Upper lobe of left lung (tissue), 6 donors: ENCODE data around the gene MSI2. TPM values are rescaled to one million over a fixed set of nuclear protein-coding genes. Genes with fewer than 3 reads are reported as not detected.

Source experiments
- ATAC-seq, 2 donors: fragments of 200-7000 bp; cut with Tn5 transposase; one replicate each; pipeline ENCODE4 v1.9.1; 2022; ENCODE audit warnings: mild to moderate bottlenecking in 2 of 2, moderate library complexity in 2 of 2; ENCODE audit not compliant: low FRiP score in 2 of 2
- DNase-seq, 2 donors: peaks; one replicate each; pipeline ENCODE4 v3.0.0-alpha.2; 2019 to 2020
- H3K27ac ChIP-seq, 4 donors: fragments of 200-600 bp; sonication (generic); one replicate each; pipeline ENCODE4 v1.5.1; 2016 to 2019
- H3K27me3 ChIP-seq, 4 donors: fragments of 200-600 bp; sonication (generic); one replicate each; pipeline ENCODE4 v1.5.1; 2017 to 2019
- H3K36me3 ChIP-seq, 4 donors: fragments of 200-600 bp; sonication (generic); one replicate each; pipeline ENCODE4 v1.5.1; 2016 to 2019
- H3K4me1 ChIP-seq, 4 donors: fragments of 200-600 bp; sonication (generic); one replicate each; pipeline ENCODE4 v1.5.1; 2018 to 2019
- H3K4me3 ChIP-seq, 4 donors: fragments of 200-600 bp; sonication (generic); one replicate each; pipeline ENCODE4 v1.5.1; 2017 to 2019; ENCODE audit warnings: mild to moderate bottlenecking in 2 of 4, moderate library complexity in 1 of 4
- H3K9me3 ChIP-seq, 4 donors: fragments of 200-600 bp; sonication (generic); one replicate each; pipeline ENCODE4 v1.5.1; 2018 to 2019
- EP300 ChIP-seq, 4 donors: sonication (generic); formaldehyde crosslinking; IDR thresholded peaks; one replicate each; pipeline ENCODE4 v1.5.1; 2017; ENCODE audit warnings: antibody characterized with exemption in 4 of 4, control low read depth in 2 of 4
- POLR2A ChIP-seq, 4 donors: fragments of 450-650 bp; IDR thresholded peaks; one replicate each; pipeline ENCODE4 v1.5.1; 2016 to 2017; ENCODE audit warnings: antibody characterized with exemption in 4 of 4, mild to moderate bottlenecking in 2 of 4
- POLR2AphosphoS5 ChIP-seq, 2 donors: sonication (generic); formaldehyde crosslinking; IDR thresholded peaks; one replicate each; pipeline ENCODE4 v1.5.1; 2017; ENCODE audit warnings: antibody characterized with exemption in 2 of 2
- WGBS, 2 donors: methylation state at CpG; one replicate each; pipeline ENCODE4 v1.1.5; 2017 to 2018; 5-methylcytosine and 5-hydroxymethylcytosine counted together
- total RNA-seq, 6 donors: library from RNA; depleted of rRNA in 4 of 6; stranded (reverse); fragments of >200 nt in 4 of 6; gene quantifications; one replicate each; pipeline versions ENCODE4 v1.1.0 to v1.2.1, GENCODE V29; 2016 to 2021
- TF ChIP-seq, protein P1 (sequence below), 6 experiments: fragments of 450-650 bp in 4 of 6; fragments of 200-600 bp in 2 of 6; sonication (generic) in 2 of 6; IDR thresholded peaks; one replicate each; pipeline ENCODE4 v1.5.1; 2016 to 2019; ENCODE audit warnings: antibody characterized with exemption in 6 of 6
- donor health status: DM: no; HTN: no; CAD: no; lungs with moderate emphysema.
- donor health status: DM: no; HTN: yes; CAD: no; lungs with severe emphysema.

The MSI2 gene
- total RNA-seq, 6 donors from 2014 or later: 20.1 to 44.0 (median 32.2) TPM

DNA sequence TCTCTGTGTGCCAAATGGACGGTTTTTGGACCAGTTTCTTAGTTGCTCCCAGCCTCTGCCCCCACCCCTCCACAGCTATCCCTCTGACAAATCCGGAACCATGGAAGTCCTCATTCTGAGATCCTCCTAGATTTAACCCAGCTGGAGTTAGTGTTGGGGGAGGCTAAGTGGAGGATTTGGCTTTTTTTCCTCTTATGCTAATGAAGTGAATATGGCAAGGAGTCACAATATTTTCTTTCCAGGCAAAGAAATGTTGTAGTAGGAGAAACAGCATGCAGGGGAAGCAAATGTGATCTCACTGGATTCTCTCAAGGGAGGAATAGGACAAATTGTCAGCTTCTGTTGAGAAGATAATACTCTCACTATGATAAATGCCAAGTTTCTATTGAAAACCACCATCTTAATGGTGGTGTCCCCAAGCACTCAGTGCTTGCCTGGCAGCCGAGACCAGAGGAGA lies 159.5 kb downstream of the MSI2 start:
- H3K27ac ChIP-seq: no peak overlapping the region
- H3K27me3 ChIP-seq: no peaks in the 10 kb centered on the region
- ATAC-seq: no peak
- H3K4me1 ChIP-seq: no peaks in the 10 kb centered on the region
- H3K36me3 ChIP-seq: no peaks in the 10 kb centered on the region
- H3K9me3 ChIP-seq: no peaks in the 10 kb centered on the region
- WGBS, 2 donors: 77 to 85% methylated on average over 3 of the region's 3 CpGs
- no peak for DNase-seq
- TF ChIP-seq POLR2AphosphoS5 (IDR thresholded peaks at IDR 0.05) (no peak), POLR2A (IDR thresholded peaks at IDR 0.05) (no peak)
- H3K4me3 ChIP-seq: no peak overlapping the region

DNA sequence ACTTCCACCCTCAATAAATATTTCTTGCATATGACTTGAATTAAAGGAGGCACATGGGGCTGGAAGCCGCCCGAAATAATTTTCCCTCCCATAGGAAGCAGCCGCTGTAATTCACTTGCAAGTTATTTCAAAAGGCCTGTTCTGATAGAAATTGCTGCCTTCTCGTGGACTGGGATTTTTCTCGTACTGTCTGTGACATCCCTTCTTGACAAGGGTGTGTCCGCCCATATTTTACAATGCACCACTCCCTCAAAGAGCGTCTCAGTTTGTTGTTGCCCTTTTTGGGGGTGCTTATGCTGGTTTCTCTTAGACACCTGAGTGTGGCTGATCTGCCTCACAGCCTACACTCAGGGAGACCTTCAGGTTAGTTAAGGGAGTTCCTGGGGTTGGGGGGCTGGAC lies 160.0 kb downstream of the MSI2 start:
- H3K27ac ChIP-seq: no peak overlapping the region
- H3K4me1 ChIP-seq: no peaks in the 10 kb centered on the region
- H3K27me3 ChIP-seq: no peaks in the 10 kb centered on the region
- ATAC-seq: no peak
- no peaks in the 10 kb centered on the region for H3K9me3 ChIP-seq
- WGBS, 2 donors: 91 to 95% methylated on average over 7 of the region's 7 CpGs
- DNase-seq: no peak
- H3K36me3 ChIP-seq: no peaks in the 10 kb centered on the region
- TF ChIP-seq, protein P1, sequence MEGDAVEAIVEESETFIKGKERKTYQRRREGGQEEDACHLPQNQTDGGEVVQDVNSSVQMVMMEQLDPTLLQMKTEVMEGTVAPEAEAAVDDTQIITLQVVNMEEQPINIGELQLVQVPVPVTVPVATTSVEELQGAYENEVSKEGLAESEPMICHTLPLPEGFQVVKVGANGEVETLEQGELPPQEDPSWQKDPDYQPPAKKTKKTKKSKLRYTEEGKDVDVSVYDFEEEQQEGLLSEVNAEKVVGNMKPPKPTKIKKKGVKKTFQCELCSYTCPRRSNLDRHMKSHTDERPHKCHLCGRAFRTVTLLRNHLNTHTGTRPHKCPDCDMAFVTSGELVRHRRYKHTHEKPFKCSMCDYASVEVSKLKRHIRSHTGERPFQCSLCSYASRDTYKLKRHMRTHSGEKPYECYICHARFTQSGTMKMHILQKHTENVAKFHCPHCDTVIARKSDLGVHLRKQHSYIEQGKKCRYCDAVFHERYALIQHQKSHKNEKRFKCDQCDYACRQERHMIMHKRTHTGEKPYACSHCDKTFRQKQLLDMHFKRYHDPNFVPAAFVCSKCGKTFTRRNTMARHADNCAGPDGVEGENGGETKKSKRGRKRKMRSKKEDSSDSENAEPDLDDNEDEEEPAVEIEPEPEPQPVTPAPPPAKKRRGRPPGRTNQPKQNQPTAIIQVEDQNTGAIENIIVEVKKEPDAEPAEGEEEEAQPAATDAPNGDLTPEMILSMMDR (IDR thresholded peaks at IDR 0.05): no peak
- TF ChIP-seq POLR2A (IDR thresholded peaks at IDR 0.05) (no peak), EP300 (IDR thresholded peaks at IDR 0.05) (no peak), POLR2AphosphoS5 (IDR thresholded peaks at IDR 0.05) (no peak)
- H3K4me3 ChIP-seq: no peak overlapping the region

DNA sequence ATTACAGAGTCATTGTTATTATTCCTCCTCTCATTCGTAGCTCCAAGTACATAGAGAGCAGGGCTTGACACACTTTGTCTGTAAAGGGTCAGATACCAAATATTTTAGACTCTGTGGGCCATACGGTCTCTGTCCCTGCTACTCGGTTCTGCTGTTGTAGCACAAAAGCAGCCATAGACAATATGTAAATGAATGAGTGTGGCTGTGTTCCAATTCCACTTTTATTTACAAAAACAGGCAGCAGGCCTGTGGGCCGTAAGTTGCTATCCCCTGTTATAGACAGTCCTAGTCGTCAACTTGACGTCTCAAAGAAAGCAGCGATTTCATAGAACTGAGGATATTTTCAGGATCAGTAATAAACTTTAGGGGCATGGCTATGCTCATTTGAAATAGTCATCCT lies 161.6 kb downstream of the MSI2 start:
- no peak overlapping the region for H3K27ac ChIP-seq
- H3K4me1 ChIP-seq: no peaks in the 10 kb centered on the region
- ATAC-seq: no peak
- 79 to 84% methylated on average over 7 of the region's 7 CpGs for WGBS, 2 donors
- TF ChIP-seq, protein P1 (IDR thresholded peaks at IDR 0.05): no peak
- TF ChIP-seq EP300 (IDR thresholded peaks at IDR 0.05): no peak
- no peak for TF ChIP-seq POLR2AphosphoS5 (IDR thresholded peaks at IDR 0.05)
- no peak for TF ChIP-seq POLR2A (IDR thresholded peaks at IDR 0.05)
- H3K27me3 ChIP-seq: no peaks in the 10 kb centered on the region
- DNase-seq: no peak
- no peak overlapping the region for H3K4me3 ChIP-seq
- no peaks in the 10 kb centered on the region for H3K36me3 ChIP-seq
- H3K9me3 ChIP-seq: no peaks in the 10 kb centered on the region

DNA sequence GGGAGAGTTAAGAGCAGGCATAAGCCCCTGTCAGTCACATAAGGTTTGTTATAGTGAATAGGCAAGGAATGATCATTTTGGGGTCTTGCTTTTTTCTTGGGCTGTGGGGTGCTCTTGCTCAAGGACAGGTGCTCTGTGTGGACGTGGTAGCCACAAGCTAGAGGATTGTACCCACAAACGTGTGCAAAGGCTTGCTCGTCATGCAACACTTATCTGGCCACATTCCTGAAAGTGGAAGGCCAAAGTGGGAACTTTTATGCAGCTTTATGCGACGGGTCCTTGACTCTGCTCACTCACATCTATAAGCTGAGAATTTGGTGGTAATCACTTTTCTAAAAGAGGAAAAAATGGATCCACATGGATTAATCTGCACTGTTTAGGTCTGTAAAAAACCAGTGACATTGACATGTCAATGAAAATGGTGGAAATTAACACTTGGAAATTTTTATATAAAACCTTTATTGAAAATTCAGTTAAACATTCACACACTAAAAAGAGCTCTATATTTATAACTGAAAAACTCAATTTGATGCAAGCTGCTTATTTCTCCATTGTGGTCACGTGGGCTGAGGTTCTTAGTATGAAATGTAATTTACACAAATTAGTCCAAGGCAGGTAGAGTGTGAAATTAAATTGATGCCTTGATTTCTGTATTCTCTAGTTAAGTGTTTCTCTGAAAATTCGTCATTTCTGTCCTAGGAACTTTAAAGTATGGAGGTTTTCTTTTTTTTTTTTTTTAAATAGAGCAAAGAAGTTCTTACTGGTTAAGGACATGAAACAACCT lies 162.3 kb downstream of the MSI2 start:
- TF ChIP-seq, protein P1 (IDR thresholded peaks at IDR 0.05): no peak
- TF ChIP-seq POLR2AphosphoS5 (IDR thresholded peaks at IDR 0.05) (no peak), EP300 (IDR thresholded peaks at IDR 0.05) (no peak), POLR2A (IDR thresholded peaks at IDR 0.05) (no peak)
- ATAC-seq (no peak), DNase-seq (no peak)
- Histone ChIP-seq H3K4me3 (no peak overlapping the region), H3K9me3 (no peaks in the 10 kb centered on the region), H3K4me1 (no peaks in the 10 kb centered on the region), H3K27ac (no peak overlapping the region), H3K27me3 (no peaks in the 10 kb centered on the region), H3K36me3 (no peaks in the 10 kb centered on the region)
- WGBS, 2 donors: 67 to 76% methylated on average over 7 of the region's 7 CpGs

DNA sequence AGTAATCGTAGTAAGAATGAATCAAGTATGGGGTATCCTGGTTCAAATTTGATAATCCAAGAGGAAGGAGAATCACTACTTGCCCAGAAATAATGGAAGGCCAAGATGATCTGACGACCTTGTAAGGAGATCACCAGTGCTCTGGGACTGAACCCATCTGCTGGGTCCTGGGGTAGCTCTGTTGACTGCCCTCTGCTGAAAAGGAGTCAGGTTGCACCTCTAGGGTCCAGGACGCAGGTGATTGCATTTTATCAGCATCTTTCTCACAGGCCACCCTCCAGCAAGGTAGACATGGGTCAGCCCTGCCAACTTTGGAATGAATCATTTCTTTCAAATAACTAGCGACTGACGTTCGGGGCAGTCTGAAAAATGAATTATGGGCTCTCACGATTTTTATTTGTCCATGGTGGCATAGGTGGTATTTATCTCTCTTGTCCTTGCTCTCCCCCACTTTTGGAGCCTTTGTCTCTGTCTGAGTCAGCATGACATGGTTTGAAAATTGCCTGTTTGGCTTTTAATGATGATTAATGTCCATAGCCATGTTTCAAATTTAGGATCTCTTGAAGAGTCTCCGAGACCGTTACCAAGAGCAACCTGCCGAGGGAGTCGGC lies 163.7 kb downstream of the MSI2 start:
- Histone ChIP-seq H3K36me3 (no peaks in the 10 kb centered on the region), H3K4me1 (peaks cover 0 to 5% (median 1%) of the 10 kb centered on the region in 4 donors), H3K4me3 (no peak overlapping the region), H3K27me3 (no peaks in the 10 kb centered on the region), H3K27ac (no peak overlapping the region), H3K9me3 (no peaks in the 10 kb centered on the region)
- TF ChIP-seq, protein P1 (IDR thresholded peaks at IDR 0.05): no peak
- TF ChIP-seq POLR2A (IDR thresholded peaks at IDR 0.05) (no peak), EP300 (IDR thresholded peaks at IDR 0.05) (no peak), POLR2AphosphoS5 (IDR thresholded peaks at IDR 0.05) (no peak)
- DNase-seq (no peak), ATAC-seq (no peak)
- WGBS, 2 donors: 92 to 97% methylated on average over 11 of the region's 11 CpGs
